OCI-LY1 (cell line): ENCODE measurements around the gene FXYD1.
"Not testable (repeated sequence)": the region's sequence is repeated elsewhere in the genome, so short reads cannot be mapped to it uniquely, and the experiment has no call there.

ENCODE experiments used
- H2AFZ ChIP-seq: fragments of 200-600 bp; sonication (generic), shearing (Covaris generic); 2 replicates; pipeline ENCODE4 v1.6.0; 2014; ENCODE audit warnings: antibody characterized with exemption, mild to moderate bottlenecking, low read length
- H3F3A ChIP-seq: fragments of 200-600 bp; sonication (generic), shearing (Covaris generic); 2 replicates; pipeline ENCODE4 v1.6.0; 2014; ENCODE audit warnings: mild to moderate bottlenecking, antibody characterized with exemption, low read length, moderate library complexity; ENCODE audit not compliant: insufficient read depth
- H3K27ac ChIP-seq: fragments of 200-600 bp; sonication (generic); 2 replicates; pipeline ENCODE4 v1.5.1; 2014; ENCODE audit warnings: low read length, mixed run types, mild to moderate bottlenecking, low read depth; ENCODE audit not compliant: poor library complexity, severe bottlenecking
- H3K27me3 ChIP-seq: fragments of 200-600 bp; sonication (generic); 2 replicates; pipeline ENCODE4 v1.6.0; 2014; ENCODE audit warnings: antibody characterized with exemption, mild to moderate bottlenecking, low read length, moderate library complexity; ENCODE audit not compliant: insufficient read depth
- H3K36me3 ChIP-seq: fragments of 200-600 bp; sonication (generic); 2 replicates; pipeline ENCODE4 v1.6.1; 2014; ENCODE audit warnings: mild to moderate bottlenecking, antibody characterized with exemption, low read length, moderate library complexity, mixed read lengths; ENCODE audit not compliant: insufficient read depth
- H3K4me1 ChIP-seq: fragments of 200-600 bp; sonication (generic); 2 replicates; pipeline ENCODE4 v1.5.1; 2014; ENCODE audit warnings: mild to moderate bottlenecking, low read length, moderate library complexity; ENCODE audit not compliant: insufficient read depth, severe bottlenecking
- H3K4me2 ChIP-seq: fragments of 200-600 bp; sonication (generic), shearing (Covaris generic); 2 replicates; pipeline ENCODE4 v1.6.1; 2014; ENCODE audit warnings: low read length
- H3K4me3 ChIP-seq: fragments of 200-600 bp; sonication (generic); 2 replicates; pipeline ENCODE4 v1.5.1; 2014; ENCODE audit warnings: low read length, low read depth, mild to moderate bottlenecking, mixed read lengths; ENCODE audit not compliant: poor library complexity, severe bottlenecking
- H3K79me2 ChIP-seq: fragments of 200-600 bp; shearing (Covaris generic); 2 replicates; pipeline ENCODE4 v1.6.1; 2016; ENCODE audit warnings: mixed run types, low read length, mixed read lengths; ENCODE audit not compliant: insufficient read depth
- H3K9ac ChIP-seq: fragments of 200-600 bp; sonication (generic), shearing (Covaris generic); 2 replicates; pipeline ENCODE4 v1.6.1; 2014; ENCODE audit warnings: mild to moderate bottlenecking, low read length, mixed read lengths
- H3K9me2 ChIP-seq: fragments of 200-600 bp; sonication (generic), shearing (Covaris generic); 2 replicates; pipeline ENCODE4 v1.6.1; 2014; ENCODE audit warnings: low read depth, mild to moderate bottlenecking, low read length, mixed read lengths
- H3K9me3 ChIP-seq: fragments of 200-600 bp; shearing (Covaris generic); 2 replicates; pipeline ENCODE4 v1.6.1; 2014; ENCODE audit warnings: low read length, mixed read lengths
- H4K20me1 ChIP-seq: fragments of 200-600 bp; sonication (generic), shearing (Covaris generic); 2 replicates; pipeline ENCODE4 v1.6.0; 2016; ENCODE audit warnings: mild to moderate bottlenecking, low read length; ENCODE audit not compliant: insufficient read depth
- EZH2 ChIP-seq: fragments of 200-600 bp; sonication (generic), shearing (Covaris generic); IDR thresholded peaks from 2 replicates; pipeline ENCODE4 v1.8.0; 2017; ENCODE audit warnings: borderline replicate concordance, mixed run types, mild to moderate bottlenecking, antibody characterized with exemption, low read length, moderate library complexity, mixed read lengths
- TF ChIP-seq, protein P1 (sequence below): fragments of 200-600 bp; sonication (generic), shearing (Covaris generic); IDR thresholded peaks from 2 replicates; pipeline ENCODE4 v1.5.1; 2017; ENCODE audit warnings: mild to moderate bottlenecking, antibody characterized with exemption, low read length, moderate library complexity, mixed read lengths

The FXYD1 gene

DNA sequence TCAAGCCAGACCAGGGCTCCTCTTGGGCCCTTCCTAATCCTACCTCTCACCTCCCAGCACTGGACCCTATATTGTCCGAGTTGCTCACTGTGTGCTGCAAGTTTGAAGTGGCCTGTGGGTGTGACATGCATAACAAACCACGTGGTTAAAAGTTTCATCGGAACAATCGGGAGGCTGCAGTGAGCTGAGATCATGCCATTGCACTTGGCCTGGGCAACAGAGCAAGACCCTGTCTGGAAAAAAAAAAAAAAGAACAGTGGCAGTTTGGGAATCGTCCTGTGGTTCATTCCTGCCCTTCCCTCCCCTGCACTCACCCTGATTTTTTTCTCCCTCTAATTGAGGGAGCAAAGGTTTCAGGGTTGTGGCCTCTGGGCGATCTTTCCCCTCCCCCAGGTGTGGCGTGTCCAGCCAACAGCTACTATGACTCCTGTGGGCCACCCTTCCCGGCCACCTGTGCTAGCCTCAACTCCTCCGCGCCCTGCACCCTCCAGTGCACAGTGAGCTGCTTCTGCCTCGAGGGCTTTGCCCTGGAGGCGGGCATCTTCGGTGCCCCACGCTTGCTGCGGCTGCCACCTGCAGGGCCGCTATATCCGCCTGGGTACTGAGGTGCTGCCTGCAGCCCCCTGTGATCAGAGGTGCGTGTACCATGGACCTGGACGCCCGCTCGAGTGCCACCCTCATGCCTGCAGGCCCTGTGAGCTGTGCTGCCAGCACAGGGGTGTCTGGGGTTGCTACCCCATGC lies 39.3 kb upstream of the FXYD1 start:
- no peak for TF ChIP-seq EZH2
- TF ChIP-seq, protein P1, sequence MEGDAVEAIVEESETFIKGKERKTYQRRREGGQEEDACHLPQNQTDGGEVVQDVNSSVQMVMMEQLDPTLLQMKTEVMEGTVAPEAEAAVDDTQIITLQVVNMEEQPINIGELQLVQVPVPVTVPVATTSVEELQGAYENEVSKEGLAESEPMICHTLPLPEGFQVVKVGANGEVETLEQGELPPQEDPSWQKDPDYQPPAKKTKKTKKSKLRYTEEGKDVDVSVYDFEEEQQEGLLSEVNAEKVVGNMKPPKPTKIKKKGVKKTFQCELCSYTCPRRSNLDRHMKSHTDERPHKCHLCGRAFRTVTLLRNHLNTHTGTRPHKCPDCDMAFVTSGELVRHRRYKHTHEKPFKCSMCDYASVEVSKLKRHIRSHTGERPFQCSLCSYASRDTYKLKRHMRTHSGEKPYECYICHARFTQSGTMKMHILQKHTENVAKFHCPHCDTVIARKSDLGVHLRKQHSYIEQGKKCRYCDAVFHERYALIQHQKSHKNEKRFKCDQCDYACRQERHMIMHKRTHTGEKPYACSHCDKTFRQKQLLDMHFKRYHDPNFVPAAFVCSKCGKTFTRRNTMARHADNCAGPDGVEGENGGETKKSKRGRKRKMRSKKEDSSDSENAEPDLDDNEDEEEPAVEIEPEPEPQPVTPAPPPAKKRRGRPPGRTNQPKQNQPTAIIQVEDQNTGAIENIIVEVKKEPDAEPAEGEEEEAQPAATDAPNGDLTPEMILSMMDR: no peak
- no peaks in the 10 kb centered on the region for H3K36me3 ChIP-seq
- H3K9me2 ChIP-seq: no peaks in the 10 kb centered on the region
- no peaks in the 10 kb centered on the region for H3K79me2 ChIP-seq
- H3F3A ChIP-seq: no peaks in the 10 kb centered on the region
- H4K20me1 ChIP-seq: no peaks in the 10 kb centered on the region
- no peaks in the 10 kb centered on the region for H3K4me1 ChIP-seq
- no peak overlapping the region for H3K27ac ChIP-seq
- H3K9ac ChIP-seq: no peak overlapping the region
- H3K27me3 ChIP-seq: no peaks in the 10 kb centered on the region
- no peak overlapping the region for H2AFZ ChIP-seq
- no peak overlapping the region for H3K4me3 ChIP-seq
- no peak overlapping the region for H3K4me2 ChIP-seq
- no peaks in the 10 kb centered on the region for H3K9me3 ChIP-seq

DNA sequence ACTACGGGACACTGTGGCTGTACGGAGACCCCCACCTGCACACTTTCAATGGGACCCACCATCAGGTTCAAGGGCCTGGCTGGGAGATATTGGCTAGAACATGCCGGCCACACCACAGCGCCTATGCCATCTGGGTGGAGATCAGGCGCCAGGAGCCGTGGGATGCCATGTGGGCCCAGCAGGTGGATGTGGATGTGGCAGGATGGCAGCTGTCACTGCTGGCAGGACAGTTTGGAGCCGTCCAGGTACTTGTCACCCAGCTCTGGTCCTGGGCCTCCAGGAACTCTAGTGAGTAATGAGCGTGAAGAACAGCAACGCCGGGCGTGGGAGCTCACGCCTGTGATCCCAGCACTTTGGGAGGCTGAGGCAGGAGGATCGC lies 38.7 kb upstream of the FXYD1 start:
- Histone ChIP-seq H3F3A (no peaks in the 10 kb centered on the region), H3K4me2 (no peak overlapping the region), H3K4me1 (no peaks in the 10 kb centered on the region), H3K79me2 (no peaks in the 10 kb centered on the region), H2AFZ (no peak overlapping the region), H3K36me3 (no peaks in the 10 kb centered on the region), H3K27me3 (no peaks in the 10 kb centered on the region), H3K9me2 (no peaks in the 10 kb centered on the region), H3K9me3 (no peaks in the 10 kb centered on the region), H3K9ac (no peak overlapping the region), H4K20me1 (no peaks in the 10 kb centered on the region), H3K27ac (no peak overlapping the region), H3K4me3 (no peak overlapping the region)
- TF ChIP-seq EZH2: no peak
- TF ChIP-seq, protein P1: no peak

DNA sequence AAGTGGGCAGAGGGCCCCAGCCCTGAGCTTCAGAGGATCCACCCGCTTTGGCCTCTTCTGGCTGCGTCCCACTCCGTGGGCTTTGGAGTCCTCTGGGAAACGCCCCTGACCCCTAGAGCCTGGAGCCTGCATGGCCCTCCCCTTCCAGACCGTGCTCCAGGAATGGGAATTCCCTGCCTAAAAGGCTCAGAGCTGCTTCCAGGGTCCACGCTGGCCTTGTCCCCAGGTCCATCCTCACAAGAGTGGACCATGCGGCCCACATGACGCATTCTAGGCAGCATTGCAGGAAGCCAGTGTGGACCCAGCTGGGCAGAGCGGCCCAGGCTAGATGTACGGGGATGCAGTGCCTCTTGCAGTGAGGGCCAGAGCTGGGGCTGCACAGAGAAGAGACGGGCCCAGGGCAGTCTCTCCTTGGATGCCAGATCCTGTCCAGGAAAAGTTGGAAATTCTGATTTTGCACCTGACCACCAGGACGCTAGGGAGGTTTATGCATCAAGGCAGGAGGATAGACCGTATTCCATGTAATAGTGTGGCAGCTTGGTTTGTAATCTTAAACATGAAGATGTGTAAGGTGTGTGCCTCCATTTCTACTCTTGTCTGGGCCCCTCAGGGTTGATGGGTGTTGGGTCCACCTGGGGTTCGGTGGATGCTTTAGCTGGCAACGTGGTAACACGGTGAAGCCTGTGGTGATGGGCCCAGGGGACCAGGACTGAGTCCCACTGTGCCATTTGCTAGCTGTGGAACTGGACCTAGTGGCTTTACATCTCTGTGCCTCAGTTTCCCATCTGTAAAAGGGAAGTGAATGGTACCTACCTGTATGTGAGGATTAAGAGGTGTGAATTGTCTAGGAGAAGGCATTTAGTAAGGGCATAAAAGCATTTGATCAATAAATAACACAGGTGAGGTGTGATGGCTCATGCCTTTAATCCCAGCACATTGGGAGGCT lies 37.8 kb upstream of the FXYD1 start:
- H3K9me2 ChIP-seq: no peaks in the 10 kb centered on the region
- H3K36me3 ChIP-seq: no peaks in the 10 kb centered on the region

DNA sequence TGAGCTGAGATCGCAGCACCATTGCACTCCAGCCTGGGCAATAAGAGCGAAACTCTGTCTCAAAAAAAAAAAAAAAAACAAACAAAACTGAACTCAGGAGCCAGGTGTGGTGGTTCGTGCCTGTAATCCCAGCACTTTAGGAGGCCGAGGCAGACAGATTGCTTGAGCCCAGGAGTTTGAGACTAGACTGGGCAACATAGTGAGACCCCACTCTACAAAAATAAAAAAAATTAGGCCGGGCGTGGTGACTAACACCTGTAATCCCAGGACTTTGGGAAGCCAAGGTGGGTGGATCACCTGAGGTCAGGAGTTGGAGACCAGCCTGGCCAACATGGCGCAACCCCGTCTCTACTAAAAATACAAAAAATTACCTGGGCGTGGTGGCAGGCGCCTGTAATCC lies 36.7 kb upstream of the FXYD1 start:
- H2AFZ ChIP-seq, H3K4me2 ChIP-seq, H3K79me2 ChIP-seq, H3F3A ChIP-seq, H3K4me1 ChIP-seq, H4K20me1 ChIP-seq, H3K36me3 ChIP-seq, H3K4me3 ChIP-seq, H3K9ac ChIP-seq, H3K27me3 ChIP-seq, H3K9me2 ChIP-seq, H3K9me3 ChIP-seq, H3K27ac ChIP-seq: not testable (repeated sequence)

More for the DNA sequence above, 37.8 kb upstream of the FXYD1 start:
- H2AFZ ChIP-seq: no peak overlapping the region
- H3F3A ChIP-seq: no peaks in the 10 kb centered on the region
- H3K4me3 ChIP-seq: no peak overlapping the region
- H3K9me3 ChIP-seq: no peaks in the 10 kb centered on the region
- no peaks in the 10 kb centered on the region for H4K20me1 ChIP-seq
- no peak overlapping the region for H3K4me2 ChIP-seq
- H3K9ac ChIP-seq: no peak overlapping the region
- H3K79me2 ChIP-seq: no peaks in the 10 kb centered on the region
- H3K27me3 ChIP-seq: no peaks in the 10 kb centered on the region
- no peaks in the 10 kb centered on the region for H3K4me1 ChIP-seq
- TF ChIP-seq, protein P1: no peak
- TF ChIP-seq EZH2: no peak
- no peak overlapping the region for H3K27ac ChIP-seq

DNA sequence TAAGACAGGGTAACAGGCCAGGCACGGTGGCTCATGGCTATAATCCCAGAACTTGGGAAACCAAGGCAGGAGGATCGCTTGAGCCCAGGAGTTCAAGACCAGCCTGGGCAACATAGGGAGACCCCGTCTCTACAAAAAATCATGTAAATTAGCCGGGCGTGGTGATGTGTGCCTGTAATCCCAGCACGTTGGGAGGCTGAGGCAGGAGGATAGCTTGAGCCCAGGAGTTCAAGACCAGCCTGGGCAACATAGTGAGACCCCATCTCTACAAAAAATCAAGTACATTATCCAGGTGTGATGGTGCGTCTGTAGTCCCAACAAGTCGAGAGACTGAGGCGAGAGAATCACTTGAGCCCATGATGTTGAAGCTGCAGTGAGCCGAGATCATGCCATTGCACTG lies 35.0 kb upstream of the FXYD1 start:
- not testable (repeated sequence) for H3K9me3 ChIP-seq, H3K27ac ChIP-seq, H3K27me3 ChIP-seq, H2AFZ ChIP-seq, H3K9me2 ChIP-seq, H3F3A ChIP-seq, H3K4me1 ChIP-seq, H3K4me3 ChIP-seq, H3K36me3 ChIP-seq, H3K4me2 ChIP-seq, H4K20me1 ChIP-seq, H3K9ac ChIP-seq, H3K79me2 ChIP-seq
